Right ventricle myocardium inferior (tissue), 1 donor: ENCODE results near the gene IFNG-AS1. TPM values are rescaled to one million over a fixed set of nuclear protein-coding genes. Genes with fewer than 3 reads are reported as not detected.

Experiments used
- ATAC-seq: fragments of 200-7000 bp; cut with Tn5 transposase; one replicate; pipeline ENCODE4 v1.9.1; 2020; ENCODE audit warnings: mild to moderate bottlenecking, moderate library complexity
- DNase-seq: peaks from one replicate; pipeline ENCODE4 v3.0.0; 2021; ENCODE audit errors: missing footprints
- intact Hi-C: fragments of 100-400 bp; cut with DNase I; formaldehyde crosslinking; loops from one replicate; pipeline ENCODE4 v1.11.0; 2022
- total RNA-seq: library from RNA; stranded (reverse); fragmentation: NEBNext Ultra II Directional; extraction: Animal tissue kit (Norgen Biotek cat#: 25700); gene quantifications from one replicate; pipeline ENCODE4 v1.2.1, GENCODE V29; 2021
- donor health status: DM: no; HTN: yes; CAD: no; lungs with severe emphysema.

The IFNG-AS1 gene
- total RNA-seq, 1 donor from 2014 or later, result not detected

- ATAC-seq, result no peak
- DNase-seq, result no peak
- intact Hi-C loops, result no loop called here
Measured at GRCh38 chr12:67986632-67987031, 2.6 kb upstream of the IFNG-AS1 start.

GRCh38 chr12:67988601-67989021, 636 bp upstream of the IFNG-AS1 start:
- ATAC-seq (no peak), DNase-seq (no peak)
- intact Hi-C loops, result no loop called here

- no peak for ATAC-seq
Measured at GRCh38 chr12:67991158-67991557, 1.9 kb downstream of the IFNG-AS1 start.

GRCh38 chr12:67993143-67993542, 3.9 kb downstream of the IFNG-AS1 start:
- intact Hi-C loops, result no loop called here
- DNase-seq (no peak), ATAC-seq (no peak)

More at GRCh38 chr12:67991158-67991557, 1.9 kb downstream of the IFNG-AS1 start:
- intact Hi-C loops, result no loop called here
- DNase-seq, result no peak

- DNase-seq, result no peak
- intact Hi-C loops, result no loop called here
- ATAC-seq, result no peak
Measured at GRCh38 chr12:67994046-67994445, 4.8 kb downstream of the IFNG-AS1 start.

GRCh38 chr12:67996347-67996746, 7.1 kb downstream of the IFNG-AS1 start:
- ATAC-seq (no peak), DNase-seq (no peak)
- intact Hi-C loops, result no loop called here

- intact Hi-C loops, result no loop called here
- ATAC-seq (no peak), DNase-seq (no peak)
Measured at GRCh38 chr12:67998379-67998778, 9.1 kb downstream of the IFNG-AS1 start.

- intact Hi-C loops, result no loop called here
- DNase-seq, result no peak
- no peak for ATAC-seq
Measured at GRCh38 chr12:67999244-67999643, 10.0 kb downstream of the IFNG-AS1 start.

- ATAC-seq (no peak), DNase-seq (no peak)
- intact Hi-C loops, result no loop called here
Measured at GRCh38 chr12:68001486-68002466, 12.5 kb downstream of the IFNG-AS1 start.

GRCh38 chr12:68003777-68004176, 14.5 kb downstream of the IFNG-AS1 start:
- intact Hi-C loops, result no loop called here
- no peak for DNase-seq
- ATAC-seq, result no peak

GRCh38 chr12:68007033-68007432, 17.8 kb downstream of the IFNG-AS1 start:
- ATAC-seq (no peak), DNase-seq (no peak)
- intact Hi-C loops, result no loop called here

GRCh38 chr12:68007466-68007865, 18.2 kb downstream of the IFNG-AS1 start:
- DNase-seq (no peak), ATAC-seq (no peak)
- intact Hi-C loops, result no loop called here

- intact Hi-C loops, result no loop called here
- ATAC-seq (no peak), DNase-seq (no peak)
Measured at GRCh38 chr12:68011206-68011881, 22.1 kb downstream of the IFNG-AS1 start.

- no peak for DNase-seq
- intact Hi-C loops, result no loop called here
- no peak for ATAC-seq
Measured at GRCh38 chr12:68011882-68012207, 22.6 kb downstream of the IFNG-AS1 start.

GRCh38 chr12:68012712-68013111, 23.5 kb downstream of the IFNG-AS1 start:
- ATAC-seq (no peak), DNase-seq (no peak)
- intact Hi-C loops, result no loop called here

GRCh38 chr12:68013181-68013580, 23.9 kb downstream of the IFNG-AS1 start:
- no peak for ATAC-seq
- intact Hi-C loops, result no loop called here
- DNase-seq, result no peak

- ATAC-seq, result no peak
- intact Hi-C loops, result no loop called here
- DNase-seq, result no peak
Measured at GRCh38 chr12:68016136-68016535, 26.9 kb downstream of the IFNG-AS1 start.

GRCh38 chr12:68018315-68018714, 29.1 kb downstream of the IFNG-AS1 start:
- intact Hi-C loops, result no loop called here
- no peak for ATAC-seq
- DNase-seq, result no peak

GRCh38 chr12:68020049-68020448, 30.8 kb downstream of the IFNG-AS1 start:
- intact Hi-C loops, result no loop called here
- DNase-seq (no peak), ATAC-seq (no peak)

- no peak for DNase-seq
- intact Hi-C loops, result no loop called here
- no peak for ATAC-seq
Measured at GRCh38 chr12:68020699-68021098, 31.5 kb downstream of the IFNG-AS1 start.
